Measurements from ENCODE around the gene BBS1.
A peak's percentile ranks its signal among the peaks of the same experiment; 100 is the strongest.

BBS1 gene

DNA sequence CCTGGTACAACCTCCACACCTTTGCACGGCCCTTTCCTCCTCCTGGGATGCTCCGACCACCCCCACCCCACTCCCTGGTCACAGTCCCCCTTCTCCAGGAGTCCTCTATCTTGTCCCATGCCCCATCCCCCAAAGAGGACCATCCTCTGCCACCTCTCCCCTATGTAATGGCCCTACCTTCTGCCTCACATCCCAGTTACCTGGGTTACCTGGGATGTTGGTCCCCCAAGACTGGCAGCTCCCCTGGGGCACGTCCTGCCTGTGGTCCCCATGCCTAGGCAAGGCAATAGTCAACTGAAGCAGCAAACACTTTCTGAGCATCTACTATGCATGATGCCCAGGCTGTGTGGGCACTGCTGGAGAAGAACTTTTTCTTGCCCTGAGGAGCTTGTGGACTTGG lies 45.0 kb downstream of the BBS1 start:
- DNase-seq, result no peak

DNA sequence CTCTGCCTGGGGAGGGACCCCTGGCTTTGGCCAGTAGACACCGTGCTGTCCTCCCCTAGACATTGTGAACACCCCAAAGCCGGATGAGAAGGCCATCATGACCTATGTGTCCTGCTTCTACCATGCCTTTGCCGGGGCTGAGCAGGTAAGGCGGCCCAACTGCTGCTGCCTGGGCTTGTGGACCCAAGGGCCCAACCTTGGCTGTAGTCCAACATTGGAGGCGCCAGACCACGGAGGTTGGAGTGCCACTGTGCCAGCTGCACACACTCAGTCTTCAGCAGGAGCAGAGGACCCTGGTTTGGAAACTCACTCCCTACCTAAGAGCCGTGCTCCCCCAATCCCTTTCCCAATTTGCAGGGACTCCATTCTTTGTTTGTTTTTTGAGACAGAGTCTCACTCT lies 45.7 kb downstream of the BBS1 start:
- DNase-seq, result peak; percentile 19

DNA sequence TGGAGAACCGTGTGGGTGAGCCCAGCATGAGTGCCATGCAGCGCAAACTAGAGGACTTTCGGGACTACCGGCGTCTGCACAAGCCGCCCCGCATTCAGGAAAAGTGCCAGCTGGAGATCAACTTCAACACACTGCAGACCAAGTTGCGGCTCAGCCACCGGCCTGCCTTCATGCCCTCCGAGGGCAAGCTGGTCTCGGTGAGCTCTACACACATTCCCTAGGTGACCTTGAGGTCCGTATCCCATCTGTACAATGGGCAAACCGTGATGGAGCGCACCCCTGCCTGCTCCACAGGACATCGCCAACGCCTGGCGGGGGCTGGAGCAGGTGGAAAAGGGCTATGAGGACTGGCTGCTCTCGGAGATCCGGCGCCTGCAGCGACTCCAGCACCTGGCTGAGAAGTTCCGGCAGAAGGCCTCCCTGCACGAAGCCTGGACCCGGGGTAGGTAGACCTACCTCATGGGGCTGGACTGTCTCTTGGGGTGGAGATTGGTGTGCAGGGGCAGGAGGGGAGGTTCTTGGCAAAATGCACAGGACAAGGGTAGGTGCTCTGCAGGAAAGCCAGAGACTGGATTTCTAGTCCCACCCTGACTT lies 47.4 kb downstream of the BBS1 start:
- DNase-seq, result no peak

DNA sequence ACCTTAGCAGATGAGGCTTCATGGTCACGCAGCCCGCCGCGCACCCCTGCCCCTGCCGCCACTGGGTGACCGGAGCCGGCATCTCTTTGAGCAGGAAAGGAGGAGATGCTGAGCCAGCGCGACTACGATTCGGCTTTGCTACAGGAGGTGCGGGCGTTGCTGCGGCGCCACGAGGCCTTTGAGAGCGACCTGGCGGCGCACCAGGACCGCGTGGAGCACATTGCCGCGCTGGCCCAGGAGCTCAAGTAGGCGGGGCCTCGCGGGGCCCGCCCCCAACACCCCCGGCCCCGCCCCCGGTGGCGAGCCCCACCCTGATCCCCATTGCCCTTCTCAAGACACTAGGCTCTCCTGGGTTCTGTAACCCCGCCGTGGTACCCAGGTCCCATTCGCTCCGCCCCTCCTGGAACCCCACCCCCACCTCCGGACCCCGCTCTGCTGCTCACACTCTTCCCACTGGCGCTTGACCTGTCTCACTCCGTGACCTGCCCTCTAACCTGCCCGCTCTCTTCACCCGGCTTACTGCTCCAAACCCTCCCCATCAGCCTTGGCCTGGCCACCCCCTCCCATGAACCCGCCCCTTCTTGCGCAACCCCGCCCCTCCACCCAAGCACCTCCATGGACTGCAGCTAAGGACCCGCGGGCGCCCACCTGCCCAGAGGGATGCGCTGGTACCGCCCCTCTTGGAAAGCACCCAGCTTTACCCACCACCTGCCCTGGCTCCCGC lies 48.9 kb downstream of the BBS1 start:
- DNase-seq, result no peak

DNA sequence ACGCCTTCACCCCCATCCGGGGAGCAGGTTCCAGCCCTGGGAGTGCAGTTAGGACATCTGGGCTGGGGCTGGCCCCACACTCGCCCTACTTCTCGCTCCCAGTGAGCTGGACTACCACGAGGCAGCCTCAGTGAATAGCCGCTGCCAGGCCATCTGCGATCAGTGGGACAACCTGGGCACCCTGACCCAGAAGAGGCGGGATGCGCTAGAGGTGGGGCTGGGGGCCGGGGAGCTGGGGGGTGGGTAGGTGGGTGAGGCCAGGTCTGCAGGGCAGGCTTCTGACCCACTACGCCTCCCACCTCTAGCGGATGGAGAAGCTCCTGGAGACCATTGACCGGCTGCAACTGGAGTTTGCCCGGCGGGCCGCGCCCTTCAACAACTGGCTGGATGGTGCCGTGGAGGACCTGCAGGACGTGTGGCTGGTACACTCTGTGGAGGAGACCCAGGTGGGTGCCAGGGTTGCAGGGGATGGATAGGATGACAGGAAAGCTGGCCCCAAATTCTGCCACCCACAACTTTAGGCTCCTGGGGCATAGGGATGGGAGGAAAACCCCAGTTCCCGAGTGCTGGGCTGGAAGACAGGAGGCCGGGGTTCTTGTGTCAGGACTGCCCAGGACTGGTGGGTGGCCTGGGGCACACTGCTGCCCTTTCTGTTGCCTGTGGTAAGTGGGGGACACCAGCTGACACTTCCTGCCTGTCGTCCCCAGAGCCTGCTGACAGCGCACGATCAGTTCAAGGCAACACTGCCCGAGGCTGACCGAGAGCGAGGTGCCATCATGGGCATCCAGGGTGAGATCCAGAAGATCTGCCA lies 49.6 kb downstream of the BBS1 start:
- DNase-seq, result no peak

DNA sequence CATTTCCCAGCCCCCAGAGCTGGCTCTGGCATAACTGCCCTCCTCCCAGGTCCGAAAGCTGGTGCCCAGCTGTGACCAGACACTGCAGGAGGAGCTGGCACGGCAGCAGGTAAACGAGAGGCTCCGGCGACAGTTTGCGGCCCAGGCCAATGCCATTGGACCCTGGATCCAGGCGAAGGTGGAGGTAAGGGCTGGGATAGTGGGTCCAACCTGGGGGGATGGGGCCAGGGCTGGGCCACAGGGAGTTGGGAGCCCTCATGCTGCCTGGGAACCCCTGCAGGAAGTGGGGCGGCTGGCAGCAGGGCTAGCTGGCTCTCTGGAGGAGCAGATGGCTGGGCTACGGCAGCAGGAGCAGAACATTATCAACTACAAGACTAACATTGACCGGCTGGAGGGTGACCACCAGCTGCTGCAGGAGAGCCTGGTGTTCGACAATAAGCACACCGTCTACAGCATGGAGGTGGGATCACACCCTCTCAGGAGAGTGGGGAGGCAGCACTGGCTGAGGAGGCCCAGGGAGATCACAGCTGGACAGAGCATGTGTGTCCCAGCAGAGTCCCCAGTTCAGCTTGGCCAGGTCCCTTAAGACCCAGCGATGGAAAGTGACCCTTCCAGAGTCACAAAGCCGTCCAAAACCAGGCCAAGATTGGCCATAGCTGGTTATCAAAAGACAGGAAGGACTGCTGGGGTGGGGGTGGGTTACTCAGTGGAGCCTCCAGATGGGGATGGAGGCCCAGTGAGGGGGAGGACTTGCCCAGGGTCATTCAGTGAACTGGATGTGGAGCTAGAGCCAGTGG lies 50.9 kb downstream of the BBS1 start:
- no peak for DNase-seq

DNA sequence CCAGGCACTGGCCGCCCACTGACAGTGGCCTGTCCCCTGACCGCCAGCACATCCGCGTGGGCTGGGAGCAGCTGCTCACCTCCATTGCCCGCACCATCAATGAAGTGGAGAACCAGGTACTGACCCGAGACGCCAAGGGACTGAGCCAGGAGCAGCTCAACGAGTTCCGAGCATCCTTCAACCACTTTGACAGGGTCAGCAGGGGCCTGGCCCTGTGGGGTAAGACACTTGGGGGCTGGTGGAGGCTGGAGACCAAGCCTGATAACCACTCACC lies 51.5 kb downstream of the BBS1 start:
- no peak for DNase-seq

DNA sequence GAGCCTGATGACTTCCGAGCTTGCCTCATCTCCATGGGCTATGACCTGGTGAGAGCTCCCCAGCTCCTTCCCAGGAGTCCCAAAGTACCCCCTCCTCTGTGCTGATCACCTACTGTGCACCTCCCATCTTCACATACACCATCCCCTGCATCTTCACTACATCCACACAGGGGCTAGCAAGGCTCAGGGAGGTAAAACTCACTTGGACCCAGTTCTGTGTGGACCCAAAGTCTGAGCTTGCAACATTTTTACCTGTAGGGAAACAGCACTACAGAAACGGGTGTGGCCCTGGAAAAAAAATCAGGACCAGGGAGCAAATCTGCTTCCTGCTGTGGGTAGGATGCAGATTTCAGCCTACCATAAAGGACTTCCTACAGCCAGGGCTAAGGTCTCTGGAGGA lies 51.8 kb downstream of the BBS1 start:
- DNase-seq, result no peak

DNA sequence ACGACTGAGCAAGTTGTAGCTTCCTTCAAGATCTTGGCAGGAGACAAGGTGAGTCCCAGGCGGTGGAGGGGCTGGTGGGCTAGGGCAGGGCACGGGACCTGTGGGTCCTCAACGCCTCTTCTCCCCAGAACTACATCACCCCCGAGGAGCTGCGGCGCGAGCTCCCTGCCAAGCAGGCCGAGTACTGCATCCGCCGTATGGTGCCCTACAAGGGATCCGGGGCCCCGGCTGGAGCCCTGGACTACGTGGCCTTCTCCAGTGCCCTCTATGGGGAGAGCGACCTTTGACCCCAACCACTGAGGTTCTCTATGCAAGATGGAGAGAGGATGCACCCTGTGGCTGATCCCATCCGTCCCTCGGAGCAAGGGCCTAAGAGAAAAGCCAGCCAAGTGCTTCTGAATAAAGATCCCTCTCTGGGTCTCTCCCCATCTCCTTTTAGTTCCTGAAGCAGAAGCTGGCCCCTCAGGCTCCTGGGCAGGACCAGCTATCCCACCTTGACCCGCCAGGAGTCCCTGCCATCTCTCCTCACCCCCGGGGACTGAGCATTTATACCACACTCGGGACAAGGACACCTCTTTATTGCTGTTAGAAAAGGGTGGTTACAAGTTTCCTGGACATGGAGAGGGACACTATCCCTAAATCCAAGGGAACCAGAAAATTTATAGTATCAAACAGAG lies 52.6 kb downstream of the BBS1 start:
- no peak for DNase-seq

DNA sequence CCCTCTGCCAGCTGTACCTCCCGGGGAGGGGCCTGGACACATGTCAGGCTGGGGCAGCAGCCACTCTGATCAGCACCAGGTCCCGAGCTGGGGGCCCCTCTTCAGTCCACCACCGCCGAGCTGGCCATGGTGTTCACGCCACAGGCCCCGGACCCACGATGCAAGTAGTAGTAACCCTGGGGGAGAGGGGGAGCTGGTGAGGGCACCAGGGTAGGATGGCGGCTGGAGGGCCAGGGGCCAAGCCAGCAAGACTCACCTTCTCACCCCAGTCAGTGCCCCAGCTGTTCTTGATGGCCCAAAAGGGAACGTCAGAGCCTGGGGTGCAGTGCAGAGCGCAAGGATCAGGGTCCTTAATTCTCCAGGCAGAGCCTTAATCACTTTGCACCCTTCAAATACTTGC lies 53.4 kb downstream of the BBS1 start:
- DNase-seq, result no peak

DNA sequence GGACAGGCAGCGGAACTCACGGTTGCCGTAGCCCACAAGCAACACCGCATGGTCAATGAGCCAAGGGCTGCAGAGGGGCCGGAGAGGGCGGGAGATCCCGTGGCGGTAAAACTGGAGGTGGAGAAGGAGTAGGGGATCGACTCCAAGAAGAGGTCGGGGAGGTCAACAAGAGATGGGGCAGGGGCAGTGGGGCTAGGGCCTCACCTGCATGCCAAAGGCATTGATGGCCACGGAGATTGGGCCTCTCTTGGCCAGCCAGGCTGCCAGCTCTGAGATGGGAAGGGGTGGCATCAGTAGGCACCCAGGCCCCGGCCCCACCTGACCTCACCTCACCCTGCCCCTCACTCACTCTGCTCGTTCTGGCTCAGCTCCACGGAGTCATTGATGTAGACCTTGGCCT lies 54.1 kb downstream of the BBS1 start:
- no peak for DNase-seq

DNA sequence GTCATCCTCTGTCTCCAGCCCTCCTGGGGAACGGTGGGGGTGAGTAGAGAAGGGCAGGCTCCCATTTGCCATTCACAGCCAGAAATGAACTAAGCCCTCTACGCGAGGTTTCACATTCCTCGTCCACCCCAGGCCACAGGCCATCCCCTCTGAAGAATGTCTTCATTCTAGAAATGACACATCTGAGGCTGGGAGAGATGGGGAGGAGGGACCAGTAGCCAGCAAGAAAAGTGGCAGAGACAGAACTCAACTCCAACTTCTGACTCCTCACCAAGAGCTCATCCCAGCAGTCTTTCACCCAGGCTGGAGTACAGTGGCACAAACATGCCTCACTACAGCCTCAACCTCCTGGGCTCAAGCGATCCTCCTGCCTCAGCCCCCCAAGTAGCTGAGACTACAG lies 54.5 kb downstream of the BBS1 start:
- DNase-seq, result no peak

DNA sequence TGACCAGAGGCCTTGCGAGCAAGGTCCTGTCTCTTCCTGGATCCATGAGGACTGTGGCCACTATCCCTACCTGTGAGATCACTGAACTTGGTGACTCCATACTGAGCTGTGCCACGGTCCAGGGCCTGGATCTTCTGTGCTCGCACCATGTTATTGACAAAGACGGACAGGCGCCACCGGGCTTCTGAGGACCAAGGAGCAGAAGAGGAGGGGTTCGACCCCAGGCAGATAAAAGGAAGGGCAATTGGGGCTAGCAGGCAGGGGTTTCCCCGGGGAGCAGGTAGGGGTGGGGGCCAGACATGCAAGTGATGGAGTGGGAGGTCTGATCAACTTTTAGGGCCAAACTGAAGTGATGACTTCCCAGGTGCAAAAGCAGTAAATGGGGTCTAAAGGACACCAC lies 55.8 kb downstream of the BBS1 start:
- DNase-seq, result no peak

DNA sequence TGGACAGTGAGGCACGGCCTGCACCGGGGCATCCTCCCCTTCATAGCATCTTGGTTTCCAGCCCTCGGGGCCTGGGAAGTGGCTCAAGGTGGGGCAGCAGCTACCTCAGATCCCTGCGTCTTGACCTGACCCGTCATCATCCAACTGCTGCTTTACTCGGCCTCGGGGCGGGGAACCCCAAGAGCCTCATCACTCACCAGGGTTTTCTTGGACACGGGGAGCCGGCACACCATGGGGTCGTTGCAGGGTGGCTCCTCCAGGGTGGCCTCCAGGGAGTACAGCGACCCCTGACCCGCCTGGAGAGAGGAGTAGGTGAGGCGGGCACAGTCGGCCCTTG lies 57.3 kb downstream of the BBS1 start:
- no peak for DNase-seq

DNA sequence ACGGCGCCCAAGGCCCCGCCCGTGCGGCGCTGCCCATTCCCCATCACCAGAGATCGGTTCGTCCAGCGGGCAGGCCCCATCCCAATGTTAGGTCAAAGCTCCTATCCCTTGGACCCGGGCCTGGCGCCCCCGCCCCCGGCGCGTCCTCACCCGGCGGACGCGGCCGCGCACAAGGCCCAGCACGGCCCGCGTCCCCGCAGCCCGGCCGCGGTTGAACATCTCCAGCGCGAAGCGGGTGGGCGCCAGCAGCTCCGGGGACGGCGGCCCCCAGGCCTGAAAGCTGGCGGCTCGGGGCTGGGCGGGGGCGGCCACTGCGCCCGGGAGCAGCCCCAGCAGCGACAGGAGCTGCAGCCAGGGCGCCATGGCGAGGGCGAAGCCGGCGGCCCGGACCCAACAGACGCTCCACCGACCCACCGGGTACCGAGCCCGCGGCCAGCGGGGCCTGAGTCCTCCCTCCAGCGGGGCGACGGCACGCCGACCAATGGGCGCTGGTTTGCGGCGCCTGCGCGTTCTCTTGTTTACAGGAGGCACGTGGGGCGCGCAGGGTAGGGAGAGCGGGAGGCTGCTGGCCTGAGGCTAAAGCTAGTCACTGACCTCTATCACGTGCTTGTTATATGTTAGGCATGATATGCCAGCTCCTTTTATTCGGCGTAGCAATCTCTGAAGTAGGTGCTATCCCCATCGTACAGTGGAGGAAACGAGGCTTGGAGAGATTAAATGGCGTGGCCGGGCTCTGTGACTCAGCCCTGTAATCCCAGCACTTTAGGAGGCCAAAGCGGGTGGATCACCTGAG lies 57.9 kb downstream of the BBS1 start, which contains the start of gene CTSF:
CTSF (minus strand) TSS at position 483 of the 793 bp plus-strand sequence; CDS start at position 363, 120 bp downstream.
- DNase-seq, result peak; percentile 64

DNA sequence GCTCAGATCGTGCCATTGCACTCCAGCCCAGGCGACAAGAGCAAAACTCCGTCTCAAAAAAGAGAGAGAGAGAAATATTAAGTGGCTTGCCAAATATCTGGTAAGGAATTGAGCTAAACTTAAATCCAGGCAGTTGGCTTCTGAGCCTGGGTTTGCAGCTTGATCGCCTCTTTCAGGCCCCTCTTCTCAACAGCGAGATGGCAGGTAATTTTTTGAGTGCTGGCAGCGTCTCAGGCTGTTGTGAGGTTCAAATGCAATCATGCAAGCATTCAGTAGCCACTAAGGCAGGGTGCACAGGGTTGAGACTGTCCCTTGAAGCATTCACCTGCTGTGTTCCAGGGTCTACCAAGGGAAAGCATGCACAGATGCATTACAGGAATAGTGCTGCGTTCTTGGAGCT lies 58.6 kb downstream of the BBS1 start:
- DNase-seq, result no peak

DNA sequence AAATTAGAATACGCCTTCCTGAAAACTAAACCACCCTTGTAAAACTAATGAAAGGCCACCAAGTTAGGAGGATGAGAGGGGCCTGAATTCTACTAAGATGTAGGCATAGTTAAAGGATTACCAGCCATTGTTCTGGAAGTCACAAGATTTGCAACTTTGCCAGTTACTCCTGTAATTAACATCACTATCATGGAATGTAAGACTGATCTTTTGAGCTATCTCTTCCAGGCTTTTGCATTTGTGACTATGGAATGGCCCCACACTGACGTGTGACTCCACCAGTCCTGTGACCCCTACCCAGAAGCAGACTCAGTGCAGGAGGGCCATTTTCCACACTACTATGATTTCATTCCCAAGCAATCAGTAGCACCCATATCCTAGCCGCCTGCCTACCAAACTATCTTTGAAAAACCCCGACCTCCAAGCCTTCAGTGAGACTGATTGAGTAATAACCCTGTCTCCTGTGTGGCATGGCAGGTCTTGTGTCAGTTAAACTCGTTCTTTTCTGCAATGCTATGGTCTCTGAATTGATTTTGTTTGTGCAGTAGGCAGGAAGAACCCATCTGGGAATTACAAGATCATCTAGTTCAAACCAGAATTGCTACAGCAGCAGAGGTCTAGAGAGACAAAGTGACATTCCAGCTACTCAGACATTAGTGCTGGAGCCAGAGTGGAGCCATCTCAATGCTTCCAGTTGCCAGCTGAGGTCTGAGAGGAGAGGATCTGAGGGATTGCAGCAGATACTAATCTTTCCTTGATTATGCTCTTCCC lies 59.8 kb downstream of the BBS1 start:
- no peak for DNase-seq

DNA sequence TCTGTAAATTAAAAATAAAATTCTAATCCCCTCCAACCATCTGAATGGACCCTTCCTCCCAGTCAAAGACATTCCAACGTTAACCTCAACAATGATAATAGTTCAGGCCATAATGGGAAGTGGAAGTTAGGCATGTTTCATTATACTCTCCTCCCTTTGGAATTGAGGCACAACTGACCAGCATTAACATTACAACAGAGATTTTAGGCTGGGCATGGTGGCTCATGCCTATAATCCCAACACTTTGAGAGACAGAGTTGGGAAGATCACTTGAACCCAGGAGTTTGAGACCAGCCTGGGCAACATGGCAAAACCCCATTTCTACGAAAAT lies 60.4 kb downstream of the BBS1 start:
- no peak for DNase-seq

DNA sequence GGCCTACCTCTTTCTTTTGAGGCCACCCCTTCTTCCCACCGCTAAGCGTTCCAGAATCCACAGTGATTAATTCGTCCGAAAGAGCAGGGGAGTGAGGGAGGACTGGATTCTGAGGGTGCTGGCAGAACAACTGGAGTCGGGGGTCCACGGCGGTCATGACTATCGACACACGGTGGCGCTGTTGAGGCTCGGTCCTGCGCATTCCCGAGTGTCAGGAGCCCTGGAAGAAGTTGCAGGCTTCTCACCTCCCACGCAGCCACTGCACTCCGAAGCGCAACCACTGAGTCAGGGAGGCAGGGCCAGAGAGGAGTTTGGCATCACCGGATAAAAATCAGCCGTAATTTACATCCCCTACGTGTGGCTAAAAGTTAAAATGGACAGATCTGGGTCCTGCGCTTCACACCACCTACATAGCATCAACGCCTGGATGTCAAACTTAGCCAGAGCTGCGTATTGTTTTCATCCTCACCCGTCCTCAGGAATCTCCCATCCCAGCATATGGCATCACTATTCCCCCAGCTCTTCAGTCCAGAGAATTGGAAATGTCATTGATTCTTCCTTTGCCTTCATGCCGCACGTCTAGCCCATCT lies 68.7 kb downstream of the BBS1 start:
- DNase-seq, result no peak

DNA sequence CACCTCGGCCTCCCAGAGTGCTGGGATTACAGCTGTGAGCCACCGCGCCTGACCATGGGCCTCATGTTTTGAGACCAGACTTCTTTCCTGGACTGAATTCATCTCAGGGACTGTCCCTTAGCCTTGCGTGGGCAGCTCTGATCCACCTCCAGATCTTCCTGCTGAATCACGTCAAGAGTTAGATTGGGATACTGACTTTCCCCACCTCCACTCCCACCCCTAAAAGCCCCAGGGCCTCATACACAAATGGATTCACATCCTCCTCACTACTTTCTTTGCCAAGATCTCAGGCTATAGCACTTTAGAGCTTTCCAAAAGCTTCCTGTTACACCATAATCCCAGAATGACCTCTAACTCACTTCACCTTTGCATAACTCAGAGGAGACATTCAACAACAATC lies 70.4 kb downstream of the BBS1 start:
- no peak for DNase-seq

DNA sequence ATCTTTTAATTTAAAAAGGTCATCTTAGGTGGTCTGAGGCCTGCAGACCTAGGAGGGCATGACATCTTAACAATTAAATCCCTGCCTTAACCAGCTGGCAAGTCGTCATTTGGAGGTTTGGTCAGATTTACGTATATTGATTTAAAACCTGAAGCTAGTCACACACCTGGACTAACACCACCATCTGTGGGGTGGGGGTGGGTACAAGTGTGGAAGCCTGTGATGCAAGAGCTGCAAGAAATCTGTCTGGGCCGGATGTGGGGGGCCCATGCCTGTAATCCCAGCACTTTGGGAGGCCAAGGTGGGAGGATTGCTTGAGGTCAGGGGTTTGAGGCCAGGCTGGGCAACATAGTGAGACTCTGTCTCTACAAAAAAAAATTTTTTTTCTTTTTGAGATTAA lies 70.8 kb downstream of the BBS1 start:
- DNase-seq, result no peak
